Glutamatergic neuron (in vitro differentiated cells): ENCODE measurements around the gene PPP5C. TPM values are rescaled to one million over a fixed set of nuclear protein-coding genes. Genes with fewer than 3 reads are reported as not detected.

Experiments used
- DNase-seq: peaks from one replicate; pipeline ENCODE4 v3.0.0; 2022
- H3K27ac Mint-ChIP-seq: one replicate; pipeline ENCODE4 v1.8.0; 2020; ENCODE audit warnings: mild to moderate bottlenecking, mixed read lengths, inconsistent platforms; ENCODE audit not compliant: unreplicated experiment
- H3K27me3 Mint-ChIP-seq: one replicate; pipeline ENCODE4 v1.8.0; 2020; ENCODE audit warnings: mild to moderate bottlenecking, moderate library complexity, mixed read lengths, inconsistent platforms; ENCODE audit not compliant: unreplicated experiment
- H3K36me3 Mint-ChIP-seq: one replicate; pipeline ENCODE4 v1.8.0; 2020; ENCODE audit warnings: mild to moderate bottlenecking, mixed read lengths, inconsistent platforms; ENCODE audit not compliant: unreplicated experiment
- H3K4me1 Mint-ChIP-seq: one replicate; pipeline ENCODE4 v1.8.0; 2020; ENCODE audit warnings: mild to moderate bottlenecking, low read depth, mixed read lengths, inconsistent platforms; ENCODE audit not compliant: unreplicated experiment
- H3K4me3 Mint-ChIP-seq: one replicate; pipeline ENCODE4 v1.8.0; 2020; ENCODE audit warnings: mild to moderate bottlenecking, mixed read lengths, inconsistent platforms; ENCODE audit not compliant: unreplicated experiment
- H3K9me3 Mint-ChIP-seq: one replicate; pipeline ENCODE4 v1.8.0; 2020; ENCODE audit warnings: mild to moderate bottlenecking, moderate library complexity, mixed read lengths, inconsistent platforms; ENCODE audit not compliant: unreplicated experiment
- total RNA-seq: library from RNA; stranded (reverse); fragmentation: NEBNext Ultra II Directional; extraction: Animal tissue kit (Norgen Biotek cat#: 25700); gene quantifications from one replicate; pipeline ENCODE4 v1.2.1, GENCODE V29; 2021; ENCODE audit not compliant: unreplicated experiment
- TF ChIP-seq, protein P1 (sequence below): fragments of 200-600 bp; sonication (generic); IDR thresholded peaks from one replicate; pipeline ENCODE4 v1.5.0; 2021; ENCODE audit not compliant: partially characterized antibody, unreplicated experiment

Gene PPP5C
- total RNA-seq, 1 donor from 2014 or later, result 85.8 TPM

DNA sequence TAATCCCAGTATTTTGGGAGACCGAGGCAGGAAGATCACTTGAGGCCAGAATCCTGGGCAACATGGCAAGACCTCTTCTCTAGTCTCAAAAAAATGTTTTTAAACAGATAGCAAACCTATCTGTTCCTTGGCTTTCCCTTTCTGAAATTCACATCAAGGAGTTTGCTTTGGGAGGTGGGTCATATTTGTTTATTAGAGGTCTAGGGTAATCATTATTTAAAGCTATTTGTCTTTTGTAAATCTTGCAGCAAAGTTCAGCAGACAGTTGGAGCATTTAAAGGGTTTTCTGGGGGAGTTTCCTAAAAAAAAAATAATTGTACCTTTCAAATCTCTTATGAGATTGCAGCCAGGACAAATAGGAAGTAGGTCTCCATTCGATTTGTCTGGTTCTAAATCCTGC lies 17.5 kb downstream of the PPP5C start:
- Mint-ChIP-seq H3K27me3 (peaks cover 2% of the 10 kb centered on the region), H3K4me3 (no peak overlapping the region), H3K9me3 (peaks cover 5% of the 10 kb centered on the region), H3K27ac (no peak overlapping the region), H3K36me3 (no peaks in the 10 kb centered on the region), H3K4me1 (peaks cover 25% of the 10 kb centered on the region)
- TF ChIP-seq, protein P1, sequence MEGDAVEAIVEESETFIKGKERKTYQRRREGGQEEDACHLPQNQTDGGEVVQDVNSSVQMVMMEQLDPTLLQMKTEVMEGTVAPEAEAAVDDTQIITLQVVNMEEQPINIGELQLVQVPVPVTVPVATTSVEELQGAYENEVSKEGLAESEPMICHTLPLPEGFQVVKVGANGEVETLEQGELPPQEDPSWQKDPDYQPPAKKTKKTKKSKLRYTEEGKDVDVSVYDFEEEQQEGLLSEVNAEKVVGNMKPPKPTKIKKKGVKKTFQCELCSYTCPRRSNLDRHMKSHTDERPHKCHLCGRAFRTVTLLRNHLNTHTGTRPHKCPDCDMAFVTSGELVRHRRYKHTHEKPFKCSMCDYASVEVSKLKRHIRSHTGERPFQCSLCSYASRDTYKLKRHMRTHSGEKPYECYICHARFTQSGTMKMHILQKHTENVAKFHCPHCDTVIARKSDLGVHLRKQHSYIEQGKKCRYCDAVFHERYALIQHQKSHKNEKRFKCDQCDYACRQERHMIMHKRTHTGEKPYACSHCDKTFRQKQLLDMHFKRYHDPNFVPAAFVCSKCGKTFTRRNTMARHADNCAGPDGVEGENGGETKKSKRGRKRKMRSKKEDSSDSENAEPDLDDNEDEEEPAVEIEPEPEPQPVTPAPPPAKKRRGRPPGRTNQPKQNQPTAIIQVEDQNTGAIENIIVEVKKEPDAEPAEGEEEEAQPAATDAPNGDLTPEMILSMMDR, result no peak
- DNase-seq, result no peak

DNA sequence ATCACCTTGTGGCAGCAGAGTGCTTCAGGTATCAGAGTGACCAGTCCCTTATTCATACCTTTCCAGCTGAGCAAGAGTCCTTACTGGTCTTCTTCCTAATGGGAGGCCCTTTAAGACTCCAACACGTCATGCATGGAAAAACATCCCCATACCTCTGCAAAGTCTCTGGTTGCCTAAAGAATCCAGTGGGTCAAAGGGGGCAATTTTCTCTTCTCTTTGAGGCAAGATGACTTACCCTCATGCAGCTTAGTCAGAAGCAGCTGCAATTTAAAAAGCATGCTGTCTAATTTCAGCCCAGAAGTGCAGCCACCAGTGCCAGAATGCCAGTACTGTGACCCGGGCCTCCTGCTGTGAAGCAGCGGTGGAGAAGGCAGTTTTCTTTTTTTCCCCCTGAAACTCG lies 18.7 kb downstream of the PPP5C start:
- H3K4me3 Mint-ChIP-seq, result no peak overlapping the region
- no peak for DNase-seq
- H3K4me1 Mint-ChIP-seq, result peaks cover 25% of the 10 kb centered on the region
- H3K27ac Mint-ChIP-seq, result peak overlapping the region; percentile 66
- no peaks in the 10 kb centered on the region for H3K36me3 Mint-ChIP-seq
- H3K27me3 Mint-ChIP-seq, result peaks cover 2% of the 10 kb centered on the region
- peaks cover 5% of the 10 kb centered on the region for H3K9me3 Mint-ChIP-seq
- TF ChIP-seq, protein P1, result no peak

DNA sequence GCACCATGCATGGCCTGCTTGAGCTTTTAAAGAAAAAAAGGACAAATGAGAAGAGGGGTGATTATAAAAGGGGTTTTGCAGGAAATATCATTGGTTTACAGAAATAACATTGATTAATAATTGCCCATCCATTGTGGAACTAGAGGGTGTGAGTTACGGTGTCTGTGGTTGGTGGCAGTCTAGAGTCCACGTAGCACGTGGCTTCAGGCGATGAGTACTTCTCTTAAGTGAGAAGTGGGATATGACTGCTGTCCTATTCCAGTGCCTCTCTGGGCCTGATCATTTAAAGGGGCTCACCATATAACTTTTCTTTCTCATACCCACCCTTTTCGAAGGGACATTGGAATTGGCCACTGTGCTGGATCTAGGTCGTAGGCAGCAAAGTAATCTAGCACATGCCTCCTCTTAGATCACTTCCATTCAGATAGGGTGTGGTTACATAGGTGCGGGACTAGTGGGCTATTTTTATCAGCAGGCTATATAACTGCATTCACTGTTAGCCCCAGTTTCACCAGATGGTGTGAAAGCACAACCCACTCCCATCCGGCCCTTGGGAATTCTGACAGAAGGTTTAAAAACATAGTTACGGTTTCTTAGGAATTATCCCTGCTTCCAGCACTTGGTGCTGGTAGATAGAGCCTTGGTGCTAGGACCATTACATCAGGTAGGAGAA lies 19.9 kb downstream of the PPP5C start:
- Mint-ChIP-seq H3K27ac (peak overlapping the region; percentile 84), H3K36me3 (no peaks in the 10 kb centered on the region), H3K4me1 (peaks cover 29% of the 10 kb centered on the region), H3K27me3 (peaks cover 2% of the 10 kb centered on the region), H3K4me3 (peak overlapping the region; percentile 79), H3K9me3 (peaks cover 7% of the 10 kb centered on the region)
- no peak for DNase-seq
- TF ChIP-seq, protein P1, result no peak

DNA sequence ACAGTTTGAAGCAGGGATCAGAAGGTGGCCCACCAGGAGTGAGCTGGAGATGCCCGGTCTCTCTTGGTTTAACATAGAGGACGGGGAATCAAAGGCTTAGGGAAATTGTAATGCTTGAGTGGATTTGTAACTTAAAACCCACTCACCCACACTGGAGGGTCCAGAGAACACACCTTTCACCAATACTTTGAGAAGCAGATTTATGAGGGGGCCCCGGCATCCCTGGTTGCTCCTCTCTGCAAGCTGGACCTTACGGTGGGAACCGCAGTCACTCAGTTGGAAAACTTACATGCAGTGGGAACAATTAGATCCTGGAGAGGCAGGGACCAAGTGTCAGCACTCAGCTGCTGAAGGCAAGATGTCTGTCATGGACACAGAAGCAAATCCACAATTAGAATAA lies 20.5 kb downstream of the PPP5C start:
- peaks cover 7% of the 10 kb centered on the region for H3K9me3 Mint-ChIP-seq
- H3K27ac Mint-ChIP-seq, result peak overlapping the region; percentile 84
- peaks cover 34% of the 10 kb centered on the region for H3K4me1 Mint-ChIP-seq

DNA sequence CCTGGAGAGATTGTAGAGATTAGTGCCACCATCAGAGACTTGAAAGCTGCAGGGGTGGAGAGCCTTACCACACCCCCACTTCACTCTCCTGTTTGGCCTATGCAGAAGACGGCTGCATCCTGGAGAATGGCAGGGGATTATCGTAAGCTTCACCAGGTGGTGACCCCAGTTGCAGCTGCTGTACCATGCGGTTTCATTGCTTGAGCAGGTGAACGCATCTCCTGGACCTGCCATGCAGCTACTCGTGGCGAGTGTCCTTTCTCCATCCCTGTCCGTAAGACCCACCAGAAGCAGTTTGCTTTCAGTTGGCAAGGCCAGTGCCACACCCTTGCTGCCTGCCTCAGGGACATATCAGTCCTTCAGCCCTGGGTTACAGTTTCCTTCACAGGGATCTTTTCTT lies 21.2 kb downstream of the PPP5C start:
- H3K4me1 Mint-ChIP-seq, result peaks cover 34% of the 10 kb centered on the region
- peak overlapping the region; percentile 84 for H3K27ac Mint-ChIP-seq
- H3K27me3 Mint-ChIP-seq, result peaks cover 2% of the 10 kb centered on the region
- H3K9me3 Mint-ChIP-seq, result peaks cover 7% of the 10 kb centered on the region
- H3K36me3 Mint-ChIP-seq, result no peaks in the 10 kb centered on the region
- DNase-seq, result no peak
- TF ChIP-seq, protein P1, result no peak
- H3K4me3 Mint-ChIP-seq, result peak overlapping the region; percentile 79

More for the DNA sequence above, 20.5 kb downstream of the PPP5C start:
- Mint-ChIP-seq H3K36me3 (no peaks in the 10 kb centered on the region), H3K4me3 (peak overlapping the region; percentile 79), H3K27me3 (peaks cover 2% of the 10 kb centered on the region)
- DNase-seq, result no peak
- TF ChIP-seq, protein P1, result no peak
